ENCODE measurements around the gene CNOT4.

CNOT4 gene

DNA sequence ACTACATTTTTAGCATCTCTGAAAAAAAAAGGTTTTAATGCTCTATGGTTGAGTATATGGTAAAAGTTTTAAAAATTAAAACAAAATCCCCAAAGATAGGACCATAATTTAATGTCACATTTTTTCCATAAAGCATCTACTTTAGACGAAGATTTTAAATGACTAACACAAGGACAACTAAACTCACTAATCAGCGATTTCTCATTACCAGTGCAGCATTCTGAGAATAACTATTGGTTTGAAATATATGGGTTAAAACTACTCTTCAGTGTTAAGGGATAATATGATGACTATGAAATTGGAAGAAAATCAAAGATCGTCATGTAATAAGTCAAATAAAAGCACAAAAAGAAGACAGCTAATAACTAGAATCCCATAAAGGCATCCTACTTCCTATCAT is 118.4 kb downstream of the CNOT4 start:
- no peak for DNase-seq

DNA sequence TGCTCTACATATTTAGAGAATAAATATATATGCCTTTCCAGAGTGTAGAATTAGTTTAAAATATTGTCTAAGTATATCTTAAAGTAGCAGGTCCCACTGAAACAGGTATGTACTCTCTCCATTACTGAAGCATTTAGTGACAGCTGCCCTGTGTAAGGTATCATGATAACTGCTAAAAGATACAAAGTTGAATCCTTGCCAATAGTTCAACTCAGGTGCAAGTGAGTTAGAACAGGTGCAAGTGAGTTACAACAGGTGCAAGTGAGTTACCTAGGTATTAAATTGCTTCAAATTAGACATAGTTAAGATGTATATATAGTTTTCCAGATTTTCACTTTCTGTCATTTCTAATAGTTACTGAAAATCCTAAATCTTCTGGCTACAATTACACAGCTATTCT is 119.1 kb downstream of the CNOT4 start:
- no peak for DNase-seq

DNA sequence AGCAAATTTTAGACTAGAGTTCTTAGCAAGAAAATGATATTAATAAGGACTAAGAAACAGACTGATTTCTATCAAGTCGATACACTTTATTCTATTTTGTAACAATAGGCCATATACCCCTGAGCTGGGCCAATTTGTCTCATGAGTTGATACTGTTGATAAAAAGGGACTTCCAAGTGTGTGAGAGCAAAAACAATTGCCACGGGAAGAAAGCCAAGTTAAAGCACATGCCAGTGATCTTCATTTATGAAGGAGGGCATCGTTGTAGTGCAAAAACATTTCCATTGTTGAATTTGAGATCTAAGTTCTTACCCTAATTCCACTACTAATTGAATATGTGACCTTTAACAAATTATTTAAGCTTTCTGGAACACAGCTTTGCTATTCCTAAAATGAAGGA is 119.9 kb downstream of the CNOT4 start:
- DNase-seq, result no peak

DNA sequence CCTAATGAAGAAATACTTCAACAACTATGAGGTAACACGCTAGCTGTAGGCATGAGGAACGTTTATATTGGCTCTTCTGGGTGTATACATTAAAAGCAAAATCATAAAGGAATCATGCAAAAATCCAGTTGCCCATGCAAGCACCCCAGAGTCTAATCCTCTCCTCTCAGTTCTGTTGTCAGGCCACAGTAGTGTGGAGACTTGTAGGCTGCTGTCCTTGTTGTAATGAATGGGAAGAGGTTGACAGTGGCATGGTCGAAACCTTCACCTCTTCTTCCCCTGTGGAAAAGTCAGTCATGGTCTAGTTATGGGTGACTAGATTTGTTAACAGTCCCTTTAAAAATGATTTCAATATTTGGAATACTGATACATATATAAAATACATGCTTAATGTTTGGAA is 121.3 kb downstream of the CNOT4 start:
- no peak for DNase-seq

DNA sequence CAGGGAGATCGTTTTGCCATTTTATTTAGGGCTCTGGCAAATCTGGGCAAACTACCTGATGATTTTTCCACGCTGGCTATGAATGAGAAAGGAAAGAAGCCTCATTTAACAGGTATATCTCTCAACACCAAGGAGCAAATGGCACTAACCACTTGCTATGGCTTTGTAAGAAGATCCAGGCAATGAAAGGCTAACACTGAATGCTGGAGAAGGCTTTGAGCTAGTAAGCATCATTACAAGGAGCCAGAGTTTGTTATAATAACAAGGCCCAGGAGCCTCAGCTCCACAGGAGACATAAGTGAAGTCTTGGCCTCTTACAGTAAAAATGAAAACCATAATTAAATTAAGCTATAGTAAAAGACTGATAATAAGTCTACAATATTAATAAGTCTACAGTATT is 123.1 kb downstream of the CNOT4 start:
- no peak for DNase-seq

DNA sequence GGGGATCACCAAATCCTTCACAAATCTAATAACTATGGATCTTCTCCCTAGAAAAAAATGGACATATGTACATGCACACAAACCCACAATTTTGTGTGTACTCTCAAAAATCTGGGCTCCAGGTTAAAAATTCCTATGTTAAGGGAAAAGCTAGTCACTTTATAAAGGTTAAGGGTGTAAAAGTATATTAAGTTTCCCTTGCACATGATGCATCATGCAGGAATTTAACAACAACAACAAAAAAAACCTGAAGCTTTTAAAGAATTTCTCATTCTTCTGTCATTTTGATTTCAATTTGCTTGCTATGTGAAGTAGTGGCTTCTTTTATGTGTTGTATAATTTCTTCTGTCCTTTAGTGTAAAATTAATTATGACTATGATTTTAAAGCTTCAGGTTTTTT is 123.7 kb downstream of the CNOT4 start:
- no peak for DNase-seq

DNA sequence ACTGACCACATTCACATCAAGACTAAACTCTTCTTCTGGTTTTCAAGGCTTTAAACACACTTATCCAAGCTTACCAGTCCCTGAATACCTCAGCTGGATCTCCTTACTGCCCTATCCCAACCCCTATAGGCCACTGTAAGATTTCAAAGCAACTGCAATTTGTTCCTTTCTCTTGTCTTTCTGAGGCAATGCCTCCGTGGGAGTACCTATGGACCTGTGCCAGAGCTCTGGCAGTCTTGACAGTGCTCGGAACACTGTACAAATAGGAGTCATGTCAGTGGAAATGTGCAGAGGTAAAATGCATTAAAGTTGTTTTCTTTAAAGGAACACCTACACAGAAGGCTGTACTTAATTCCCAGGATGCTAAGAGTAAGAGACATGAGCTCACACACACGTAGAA is 124.7 kb downstream of the CNOT4 start:
- no peak for DNase-seq

DNA sequence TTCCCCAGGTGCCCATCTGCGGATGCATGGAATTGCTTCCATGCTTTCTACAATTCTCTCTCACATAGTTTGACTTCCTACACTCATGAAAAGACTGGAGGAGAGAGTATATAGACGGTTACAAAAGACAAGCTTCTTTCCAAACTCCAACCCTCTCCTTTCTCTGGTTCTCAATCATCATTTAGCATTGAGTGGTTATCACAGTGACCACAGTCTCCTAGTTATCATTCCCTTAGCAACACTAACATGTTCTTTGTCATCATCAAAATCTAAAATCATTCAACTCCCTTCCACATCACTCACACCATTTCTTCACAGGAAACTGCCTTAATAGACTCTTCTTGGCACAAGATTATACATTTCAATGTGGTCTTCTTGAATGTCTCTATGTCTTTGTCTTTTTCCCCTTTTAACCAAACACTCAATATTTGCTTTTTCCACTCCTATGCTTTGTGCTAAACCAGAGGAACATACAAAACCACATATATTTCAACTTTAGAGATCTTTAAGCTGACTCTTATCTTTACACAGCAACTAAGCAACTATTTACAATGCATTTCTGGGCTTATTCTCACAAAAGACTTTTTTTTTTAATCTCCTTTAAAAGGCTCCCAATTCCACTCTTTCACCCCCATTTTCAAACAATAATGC is 126.3 kb downstream of the CNOT4 start:
- no peak for DNase-seq

DNA sequence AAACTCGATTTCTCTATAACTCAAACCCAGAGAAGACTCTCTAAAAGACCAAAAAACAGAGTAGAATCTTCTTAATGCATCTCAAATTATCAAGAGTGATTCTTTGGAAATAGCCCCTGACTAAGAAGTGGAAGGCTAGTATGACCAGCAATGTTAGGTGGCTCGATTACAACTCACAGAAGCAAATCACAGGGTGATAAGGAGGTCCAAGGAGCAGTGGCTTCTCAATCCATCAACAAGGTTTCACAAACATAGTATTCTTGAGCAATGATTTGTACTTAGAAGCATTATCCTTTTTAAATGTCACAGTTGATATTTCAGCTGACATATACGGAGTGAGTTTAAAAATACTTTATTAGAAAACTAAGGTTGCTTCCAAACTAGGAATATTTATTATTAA is 127.7 kb downstream of the CNOT4 start:
- no peak for DNase-seq

DNA sequence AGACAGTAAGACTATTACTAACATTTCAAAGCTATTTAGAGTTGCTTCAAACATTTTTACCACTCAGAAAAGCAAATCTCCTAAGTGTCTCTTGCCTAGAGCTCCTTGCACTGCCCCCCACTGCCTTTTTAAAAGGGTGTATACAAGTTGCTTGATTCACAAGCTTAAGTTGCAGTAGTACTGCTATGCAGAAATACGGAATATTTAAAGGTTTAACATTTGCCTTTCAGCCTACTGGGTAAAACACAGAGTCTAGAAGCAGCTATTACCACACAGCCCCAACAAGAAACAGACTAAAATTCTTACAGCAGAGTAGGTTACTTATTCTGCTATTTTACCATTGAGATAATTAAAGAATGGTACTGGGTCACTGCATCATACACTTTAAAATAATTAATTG is 128.5 kb downstream of the CNOT4 start:
- no peak for DNase-seq

DNA sequence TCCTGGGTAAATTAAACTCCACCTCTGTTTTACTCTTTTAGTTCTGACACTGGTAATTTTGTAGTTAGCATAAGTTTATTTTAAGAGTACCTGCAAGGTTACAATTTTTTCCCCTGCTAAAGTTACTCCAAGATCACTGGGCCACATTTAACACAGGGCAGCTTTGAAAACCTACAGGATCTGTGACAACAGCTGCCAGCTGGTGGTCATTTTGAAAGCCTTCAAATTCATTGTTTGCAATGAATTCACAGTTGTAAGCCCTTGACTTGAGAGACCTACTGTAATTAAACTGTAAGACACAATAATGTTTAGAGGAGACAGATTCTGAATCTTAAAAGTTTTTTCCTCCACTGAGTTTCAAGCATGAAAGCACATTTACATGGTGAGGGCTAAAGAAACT is 129.6 kb downstream of the CNOT4 start:
- no peak for DNase-seq

DNA sequence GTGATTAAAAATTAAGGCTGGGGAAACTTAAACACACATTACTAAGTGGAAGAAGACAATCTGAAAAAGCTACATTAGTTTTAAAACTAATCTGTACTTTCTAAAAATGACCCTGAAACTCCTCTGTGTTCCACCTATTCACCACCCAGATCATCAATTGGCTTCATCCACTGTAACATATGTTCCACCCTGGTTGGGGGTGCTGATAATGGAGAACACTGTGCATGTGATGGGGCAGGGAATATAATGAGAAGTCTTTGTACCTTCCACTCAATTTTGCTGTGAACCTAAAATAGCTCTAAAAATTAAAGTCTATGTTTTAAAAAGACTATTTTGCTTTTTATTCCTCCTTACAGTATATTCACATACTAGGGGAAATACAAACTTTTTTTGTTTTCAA is 132.7 kb downstream of the CNOT4 start:
- no peak for DNase-seq

DNA sequence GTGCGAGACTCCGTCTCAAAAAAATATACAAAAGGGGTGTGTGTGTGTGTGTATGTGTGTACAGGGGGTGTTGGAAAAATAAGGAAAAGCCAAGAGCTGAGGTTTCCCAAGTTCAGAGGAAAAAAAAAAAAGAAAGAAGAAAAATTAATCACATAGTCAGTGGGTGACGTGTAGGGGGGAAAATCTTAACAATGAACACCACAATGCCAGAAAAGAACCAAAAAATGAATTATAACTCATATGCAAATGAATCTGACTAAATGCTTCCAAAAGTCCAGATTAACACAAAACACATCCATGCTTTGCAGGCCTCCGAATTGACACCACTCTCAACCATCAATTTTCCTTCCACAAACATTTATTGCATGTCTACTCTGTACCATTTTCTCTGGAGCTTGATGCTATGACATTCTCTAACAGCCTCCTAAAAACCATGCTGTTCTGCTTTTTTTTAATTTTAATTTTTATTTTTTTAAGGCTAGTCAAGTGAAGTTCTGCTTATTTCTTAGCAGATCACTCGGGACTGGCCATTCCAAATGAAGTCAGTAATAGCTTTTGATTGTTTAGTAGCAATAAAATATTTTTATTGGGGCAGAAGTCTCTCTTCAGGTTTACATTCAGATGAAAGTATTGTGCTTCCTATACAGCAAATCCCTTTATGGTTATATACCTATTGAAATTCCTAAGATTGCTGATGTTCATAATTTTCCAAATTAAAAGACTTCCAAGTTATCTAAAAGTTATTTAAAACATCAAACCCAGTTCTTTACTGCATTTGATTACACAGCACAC is 133.8 kb downstream of the CNOT4 start:
- no peak for DNase-seq

DNA sequence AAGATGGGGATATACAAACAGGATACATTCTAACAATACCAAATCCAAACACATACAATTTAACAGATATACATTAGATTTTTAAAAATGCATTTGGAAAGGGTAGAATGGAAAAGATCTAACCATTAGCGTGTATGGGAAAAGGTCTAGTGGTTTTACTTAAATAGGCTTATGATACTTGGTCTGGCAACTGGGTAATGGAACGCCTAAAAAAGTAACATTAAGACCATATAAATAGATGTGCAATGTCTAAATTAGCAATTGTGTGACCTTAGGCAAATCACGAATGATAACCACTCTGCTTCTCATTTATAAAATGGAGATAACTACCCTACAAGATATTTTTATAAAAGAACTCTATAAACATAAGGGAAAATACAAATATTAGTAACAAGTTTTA is 135.2 kb downstream of the CNOT4 start:
- DNase-seq, result no peak

DNA sequence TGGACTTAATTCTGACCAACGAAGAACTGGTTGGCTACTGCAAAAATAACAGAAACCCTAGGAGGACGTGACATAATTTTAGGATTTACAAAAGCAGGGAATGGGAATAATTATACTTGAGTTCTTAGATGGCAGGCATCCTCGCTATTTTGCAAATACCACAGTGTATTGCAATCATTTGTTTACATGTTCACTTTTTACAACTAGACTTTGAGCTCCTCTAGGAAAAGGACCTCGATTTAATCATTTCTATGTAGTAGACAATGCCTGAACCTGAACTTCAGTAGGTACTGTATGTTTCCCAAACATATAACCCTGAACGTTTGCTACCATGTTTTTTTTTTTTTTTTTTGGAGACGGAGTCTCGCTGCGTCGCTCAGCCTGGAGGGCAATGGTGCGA is 137.7 kb downstream of the CNOT4 start:
- DNase-seq, result no peak

DNA sequence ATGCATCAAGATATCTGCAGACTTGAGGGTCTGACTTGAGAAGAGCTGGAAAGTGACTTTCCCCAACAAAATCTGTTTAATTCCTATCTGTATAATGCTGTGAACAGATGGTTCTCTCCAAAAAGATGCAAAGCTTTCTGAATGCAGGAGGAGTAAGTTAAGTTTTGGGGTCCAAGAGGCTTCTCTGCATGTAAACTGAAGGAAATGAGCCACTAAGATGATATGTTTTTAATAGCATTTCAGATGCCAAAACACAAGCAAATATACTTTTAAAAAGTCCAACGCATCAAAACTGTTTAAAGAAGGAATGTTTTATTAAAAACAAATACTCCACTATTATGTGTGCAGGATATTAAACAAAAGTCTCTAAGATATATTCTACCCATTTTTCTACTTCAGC is 139.2 kb downstream of the CNOT4 start:
- no peak for DNase-seq

DNA sequence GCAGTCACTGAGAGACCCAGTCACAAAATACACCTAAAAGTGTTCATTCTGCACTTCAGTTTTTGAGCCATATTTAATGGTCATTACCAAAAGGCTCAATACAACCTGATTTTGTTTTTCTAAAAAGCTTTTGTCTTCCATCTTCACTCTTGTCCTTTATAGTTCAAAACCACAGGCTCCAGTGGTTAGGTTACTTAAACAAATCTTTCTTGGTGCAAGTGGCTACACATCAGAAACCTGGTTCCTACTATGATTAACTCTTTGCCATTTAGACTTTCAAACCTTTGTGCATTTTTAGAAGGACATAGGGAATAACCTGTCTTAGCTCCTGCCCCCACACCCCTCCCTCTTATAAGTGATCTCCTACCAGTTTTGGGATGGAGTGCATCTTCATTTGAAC is 140.5 kb downstream of the CNOT4 start:
- no peak for DNase-seq

DNA sequence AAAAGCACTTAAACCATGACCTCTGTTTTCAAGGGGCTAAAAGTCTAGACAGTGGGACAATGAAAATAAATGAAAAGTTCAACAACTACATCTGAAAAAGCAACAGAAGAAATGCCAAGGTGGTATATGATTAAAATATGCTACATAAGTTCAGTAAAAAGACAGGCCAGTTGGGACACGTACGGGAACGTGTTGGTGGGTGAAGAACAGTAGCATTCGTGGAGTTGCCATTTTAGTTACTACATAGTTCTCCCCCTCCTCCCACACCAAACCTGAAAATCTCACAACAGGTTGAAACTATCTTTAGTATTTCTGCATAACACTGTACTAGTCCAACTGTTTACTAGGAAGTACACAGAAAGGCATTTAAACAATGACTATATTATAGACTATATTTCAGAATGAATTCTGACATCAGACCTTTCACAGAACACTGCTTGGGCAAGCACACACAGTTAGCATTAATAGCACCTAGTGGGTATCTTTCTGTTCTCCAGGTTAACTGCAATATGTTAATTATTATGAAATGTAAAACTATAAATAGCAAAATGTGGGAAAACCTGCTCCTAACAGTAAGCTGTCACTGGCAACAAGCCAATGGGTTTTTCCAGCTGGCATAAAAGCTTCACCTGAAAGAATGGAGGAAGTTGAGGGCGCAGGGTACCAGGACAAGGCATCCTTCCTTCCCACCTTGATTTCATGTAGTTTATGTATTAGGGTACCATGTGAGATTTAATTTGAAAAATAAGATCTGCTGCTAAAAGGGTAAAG is 141.3 kb downstream of the CNOT4 start:
- DNase-seq, result no peak

DNA sequence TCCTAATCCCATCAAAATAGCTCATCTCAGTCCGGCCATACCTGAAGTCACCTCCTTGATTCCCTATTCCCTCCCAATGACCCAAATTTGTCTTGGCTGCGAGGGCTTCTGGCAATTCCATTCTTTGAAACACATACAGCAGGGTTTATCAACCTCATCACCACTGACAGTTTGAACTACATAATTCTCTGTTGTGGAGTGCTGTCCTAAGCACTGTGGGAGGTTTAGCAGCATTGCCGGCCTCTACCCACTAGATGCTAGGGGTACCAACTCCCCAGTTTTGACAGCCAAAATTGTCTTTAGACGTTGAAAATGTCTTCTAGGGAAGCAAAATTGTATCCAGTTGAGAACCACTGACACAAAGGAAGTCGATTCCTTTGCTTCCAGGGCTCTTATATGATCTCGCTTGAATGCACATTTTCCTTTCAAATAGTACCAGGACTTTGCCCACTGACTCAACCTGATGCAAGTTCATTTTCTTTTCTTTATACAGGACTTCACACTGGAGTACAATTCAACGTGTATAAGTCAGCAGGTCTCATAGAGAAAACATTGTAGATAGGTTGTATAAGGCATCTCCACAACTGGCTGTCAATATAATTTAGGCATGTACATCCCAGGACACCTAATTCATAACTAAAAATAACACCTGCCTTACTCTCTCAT is 142.9 kb downstream of the CNOT4 start:
- no peak for DNase-seq

DNA sequence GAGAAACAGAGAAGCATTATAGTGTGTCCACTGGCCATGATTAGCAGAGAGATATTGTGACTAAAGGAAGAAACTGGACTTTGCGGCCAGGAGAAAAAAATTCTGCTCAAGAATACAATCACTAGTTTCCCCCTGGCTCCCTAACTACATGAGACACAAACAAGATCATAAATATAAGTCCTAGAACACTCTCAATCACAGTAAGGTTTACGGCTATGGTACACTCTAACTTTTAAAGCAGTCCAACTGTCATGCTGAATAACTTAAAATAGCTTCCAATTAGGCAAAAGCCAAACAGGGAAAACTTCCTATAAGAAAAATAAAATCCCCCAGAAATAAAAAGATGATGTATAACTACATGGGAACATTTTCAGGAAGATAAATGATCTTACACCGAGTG is 144.2 kb downstream of the CNOT4 start:
- no peak for DNase-seq

DNA sequence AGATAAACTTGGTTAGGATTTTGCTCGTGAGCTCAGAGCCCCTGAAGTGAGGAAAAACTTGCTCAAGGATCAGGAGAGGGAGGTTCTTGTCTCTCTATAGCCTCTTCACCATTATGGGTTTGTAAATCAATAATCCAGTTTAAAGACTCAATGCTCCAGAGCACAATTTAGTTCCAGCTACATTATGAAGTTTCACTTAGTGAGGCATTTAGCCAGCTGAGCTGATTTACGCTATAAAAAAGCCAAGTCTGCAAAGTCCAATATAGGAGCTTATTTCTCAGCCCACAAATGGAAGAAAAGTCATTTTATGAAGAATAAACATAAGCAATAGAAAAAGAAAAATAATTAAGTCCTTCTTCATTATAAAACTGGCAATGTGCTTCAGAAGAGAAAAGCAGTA is 145.7 kb downstream of the CNOT4 start:
- no peak for DNase-seq

DNA sequence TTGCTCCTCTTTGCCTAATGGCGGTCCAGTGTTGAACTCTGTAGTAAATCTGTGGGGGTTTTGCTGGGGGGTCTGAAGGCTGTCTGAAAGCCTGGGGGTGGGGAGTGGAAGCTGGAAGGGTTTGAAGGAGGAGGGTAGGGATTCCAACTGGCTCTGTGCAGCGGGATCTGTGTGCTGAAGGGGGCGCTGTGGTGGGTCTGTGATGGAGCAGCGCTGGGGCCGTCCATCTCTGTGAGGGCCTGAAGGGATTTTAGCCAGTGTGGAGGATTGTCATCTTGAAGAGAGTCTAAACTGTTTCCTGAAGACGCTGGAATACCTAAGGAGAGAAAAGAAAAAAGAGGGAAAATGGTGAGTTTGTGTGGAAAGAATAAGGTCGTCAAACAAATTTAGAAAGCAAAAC is 147.0 kb downstream of the CNOT4 start:
- DNase-seq, result no peak

DNA sequence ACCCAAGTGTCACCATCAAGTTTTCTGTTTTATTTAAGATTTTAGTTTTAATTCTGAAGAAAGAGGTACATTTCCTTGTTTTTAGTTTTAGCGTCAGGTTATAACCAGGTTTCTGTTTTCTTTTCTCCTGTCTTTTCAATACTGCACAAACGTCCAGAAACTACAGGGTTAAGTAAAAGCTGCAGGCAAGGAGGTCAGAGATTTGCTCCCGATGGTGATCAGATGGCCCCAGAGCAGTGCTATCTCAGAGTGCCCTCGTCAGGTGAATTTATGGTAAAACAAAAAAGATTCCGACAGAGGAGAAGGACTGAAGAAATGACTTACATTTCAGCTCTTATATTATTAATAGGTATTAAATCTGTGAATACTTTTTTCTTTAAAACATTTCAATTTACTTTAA is 148.1 kb downstream of the CNOT4 start:
- no peak for DNase-seq

DNA sequence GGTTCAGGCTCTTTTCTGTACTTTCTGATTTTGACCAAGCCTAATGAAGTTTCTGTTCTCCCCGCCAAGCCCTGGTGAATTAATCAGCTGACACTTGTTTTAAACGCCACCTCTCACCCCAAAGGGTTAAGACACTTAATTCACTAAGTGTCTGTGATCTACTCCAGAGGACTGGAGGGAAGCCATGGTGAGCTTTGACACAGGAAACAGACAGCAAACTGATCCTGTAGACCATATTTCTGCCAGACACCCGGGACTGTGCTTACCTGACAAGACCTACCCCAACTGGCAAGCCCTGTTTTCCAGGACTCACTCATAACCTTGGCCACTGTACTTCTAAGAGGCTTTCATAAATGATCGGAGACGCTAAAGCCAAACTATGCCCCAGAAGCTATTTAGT is 150.3 kb downstream of the CNOT4 start:
- DNase-seq, result no peak
